T-helper 2 cell (primary cell): Measurements from ENCODE around the gene DNAJC1.

Experiments
- DNase-seq, 5 experiments: peaks; one replicate each; pipeline versions ENCODE4 v3.0.0 to v3.0.0-alpha.2; 2012 to 2022

DNAJC1 gene

GRCh38 chr10:21757185-21757901 lies 246.2 kb downstream of the DNAJC1 start:
- DNase-seq, result no peak

GRCh38 chr10:21756707-21757106 lies 246.8 kb downstream of the DNAJC1 start:
- no peak for DNase-seq

- DNase-seq, result no peak
Observed at GRCh38 chr10:21754410-21755011, 249.0 kb downstream of the DNAJC1 start.

GRCh38 chr10:21753497-21754270 lies 249.8 kb downstream of the DNAJC1 start:
- no peak for DNase-seq

- DNase-seq, result no peak
Observed at GRCh38 chr10:21751341-21752310, 251.9 kb downstream of the DNAJC1 start.

GRCh38 chr10:21750424-21750823 lies 253.1 kb downstream of the DNAJC1 start:
- DNase-seq, result no peak

- peak in 1 of 5 experiments; percentile 40 for DNase-seq
Observed at GRCh38 chr10:21749788-21750187, 253.7 kb downstream of the DNAJC1 start.

- no peak for DNase-seq
Observed at GRCh38 chr10:21747809-21748208, 255.7 kb downstream of the DNAJC1 start.

GRCh38 chr10:21746118-21746517 lies 257.4 kb downstream of the DNAJC1 start:
- DNase-seq, result peak in 1 of 5 experiments; percentile 76

GRCh38 chr10:21744223-21744622 lies 259.3 kb downstream of the DNAJC1 start:
- no peak for DNase-seq

GRCh38 chr10:21742740-21743412 lies 260.7 kb downstream of the DNAJC1 start:
- no peak for DNase-seq

- peak in 2 of 5 experiments; percentile 36 to 76 for DNase-seq
Observed at GRCh38 chr10:21740989-21741388, 262.5 kb downstream of the DNAJC1 start.

GRCh38 chr10:21737106-21737505 lies 266.4 kb downstream of the DNAJC1 start:
- no peak for DNase-seq

GRCh38 chr10:21733710-21734109 lies 269.8 kb downstream of the DNAJC1 start:
- DNase-seq, result no peak

GRCh38 chr10:21732067-21732772 lies 271.3 kb downstream of the DNAJC1 start:
- DNase-seq, result peak in 1 of 5 experiments; percentile 61

GRCh38 chr10:21728618-21729017 lies 274.9 kb downstream of the DNAJC1 start:
- DNase-seq, result no peak

- DNase-seq, result peak in 1 of 5 experiments; percentile 66
Observed at GRCh38 chr10:21727452-21728168, 275.9 kb downstream of the DNAJC1 start.

GRCh38 chr10:21726601-21727225 lies 276.8 kb downstream of the DNAJC1 start:
- DNase-seq, result no peak

GRCh38 chr10:21724687-21725367 lies 278.7 kb downstream of the DNAJC1 start:
- peak in 2 of 5 experiments; percentile 17 to 80 for DNase-seq
